ENCODE results near the gene GALNT18.

Gene GALNT18

GRCh38 chr11:11428714-11429113 is 193.1 kb downstream of the GALNT18 start:
- Histone ChIP-seq H3K9me3 (ENCODE audit: low read length) (no peaks in the 10 kb centered on the region), H3K4me1 (ENCODE audit: insufficient read depth, low read length) (no peaks in the 10 kb centered on the region), H3K36me3 (ENCODE audit: insufficient read depth, low read length) (no peaks in the 10 kb centered on the region), H3K27me3 (ENCODE audit: insufficient read depth, low read length) (no peaks in the 10 kb centered on the region), H2AFZ (ENCODE audit: low read depth, low read length) (no peak overlapping the region), H3K4me3 (ENCODE audit: low read length) (no peak overlapping the region)

DNA sequence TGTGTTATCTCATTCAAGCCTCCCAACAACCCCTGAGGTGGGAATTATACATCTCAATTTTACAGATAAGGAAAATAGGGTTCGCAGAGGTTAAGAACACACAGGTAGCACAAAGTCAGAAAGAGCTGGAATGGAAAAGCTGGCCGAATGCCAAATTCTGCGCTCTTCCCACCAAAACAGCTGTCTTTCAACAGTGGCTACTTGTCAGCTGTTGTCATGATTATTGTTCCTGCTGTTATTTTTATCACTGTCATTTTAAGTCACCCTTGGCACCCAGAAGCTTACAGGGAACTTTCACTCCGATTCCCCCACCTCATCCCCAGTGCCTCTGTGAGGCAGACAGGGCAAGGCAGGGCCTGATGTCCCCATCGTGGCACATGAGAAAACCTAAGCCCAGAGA is 194.3 kb downstream of the GALNT18 start:
- Histone ChIP-seq H3K36me3 (ENCODE audit: insufficient read depth, low read length) (no peaks in the 10 kb centered on the region), H3K27me3 (ENCODE audit: insufficient read depth, low read length) (no peaks in the 10 kb centered on the region), H2AFZ (ENCODE audit: low read depth, low read length) (no peak overlapping the region), H3K4me1 (ENCODE audit: insufficient read depth, low read length) (no peaks in the 10 kb centered on the region), H3K4me3 (ENCODE audit: low read length) (no peak overlapping the region), H3K9me3 (ENCODE audit: low read length) (no peaks in the 10 kb centered on the region)

DNA sequence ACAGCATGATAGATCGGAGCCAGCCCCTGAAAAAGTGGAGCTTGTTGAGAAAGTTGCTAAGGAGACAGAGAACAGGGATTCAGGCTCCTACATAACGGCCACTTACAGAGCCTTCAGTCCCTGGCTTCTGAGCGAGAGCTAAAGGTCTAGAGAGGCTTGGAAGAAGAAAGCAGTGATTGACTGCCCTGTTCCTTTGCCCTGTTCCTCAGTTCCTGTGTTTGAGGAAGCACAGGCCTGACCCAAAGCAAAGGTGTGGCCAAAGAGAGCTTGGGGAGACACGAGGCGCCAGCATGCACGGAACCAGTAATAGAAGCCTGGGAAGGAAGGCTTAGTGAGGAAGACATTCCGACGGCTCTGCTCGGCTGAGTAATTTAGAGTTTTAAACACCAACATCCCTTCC is 194.7 kb downstream of the GALNT18 start:
- Histone ChIP-seq H3K4me1 (ENCODE audit: insufficient read depth, low read length) (no peaks in the 10 kb centered on the region), H3K9me3 (ENCODE audit: low read length) (no peaks in the 10 kb centered on the region), H2AFZ (ENCODE audit: low read depth, low read length) (no peak overlapping the region), H3K36me3 (ENCODE audit: insufficient read depth, low read length) (no peaks in the 10 kb centered on the region), H3K4me3 (ENCODE audit: low read length) (no peak overlapping the region), H3K27me3 (ENCODE audit: insufficient read depth, low read length) (no peaks in the 10 kb centered on the region)

DNA sequence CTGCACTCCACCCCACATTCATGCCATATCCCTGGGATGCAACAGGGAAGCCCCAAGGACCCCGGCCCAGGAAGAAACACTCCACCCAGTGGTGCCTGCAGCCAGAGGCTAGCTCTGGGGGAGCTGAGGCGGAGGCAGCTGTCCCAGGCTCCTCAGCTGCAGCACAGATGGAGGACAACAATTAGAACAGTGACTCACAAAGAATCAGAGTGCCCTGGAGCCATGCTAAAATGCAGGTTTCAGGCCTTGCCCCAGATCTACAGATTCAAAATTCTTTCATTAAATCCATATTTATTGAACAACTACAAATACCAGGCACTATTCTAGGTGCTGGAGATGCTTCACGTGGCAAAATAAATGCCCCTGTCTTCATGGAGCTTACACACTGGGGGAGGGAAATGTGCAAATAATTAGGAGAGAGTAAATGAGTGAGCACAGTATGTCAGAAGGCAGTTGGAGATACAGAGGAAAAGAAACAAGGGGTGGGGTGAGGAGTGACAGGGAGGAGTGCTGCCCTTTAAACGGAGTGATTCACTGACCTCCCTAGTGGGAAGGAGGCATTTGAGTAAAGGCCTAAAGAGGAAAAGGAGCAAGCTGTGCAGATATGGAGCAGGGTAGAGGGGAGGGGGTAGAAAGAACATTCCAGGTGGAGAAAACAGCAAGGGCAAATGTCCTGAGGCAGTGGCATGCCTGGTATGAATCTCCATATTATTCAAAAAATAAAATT is 195.4 kb downstream of the GALNT18 start:
- Histone ChIP-seq H2AFZ (ENCODE audit: low read depth, low read length) (no peak overlapping the region), H3K9me3 (ENCODE audit: low read length) (no peaks in the 10 kb centered on the region), H3K4me3 (ENCODE audit: low read length) (no peak overlapping the region), H3K27me3 (ENCODE audit: insufficient read depth, low read length) (no peaks in the 10 kb centered on the region), H3K4me1 (ENCODE audit: insufficient read depth, low read length) (no peaks in the 10 kb centered on the region), H3K36me3 (ENCODE audit: insufficient read depth, low read length) (no peaks in the 10 kb centered on the region)

DNA sequence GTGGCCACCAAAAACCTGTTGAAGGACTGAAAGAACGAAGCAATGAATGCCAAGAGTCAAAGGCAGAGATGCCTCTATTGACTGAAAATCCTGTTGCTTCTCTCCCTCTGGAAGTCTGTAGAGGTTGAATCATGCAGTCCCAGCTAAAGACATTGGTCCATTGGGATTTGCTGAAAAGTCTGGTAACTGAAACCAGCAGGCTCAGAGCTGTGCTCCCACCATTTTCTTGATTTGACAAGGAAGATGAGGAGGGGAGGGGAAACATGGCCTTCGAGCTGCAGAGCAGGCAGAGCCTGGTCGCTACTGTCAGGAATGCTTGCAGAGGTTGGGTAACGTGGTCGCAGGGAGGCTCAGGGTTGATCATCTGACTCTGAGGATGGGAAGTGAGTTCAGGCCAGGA is 196.0 kb downstream of the GALNT18 start:
- no peaks in the 10 kb centered on the region for H3K9me3 ChIP-seq (ENCODE audit: low read length)
- no peak overlapping the region for H2AFZ ChIP-seq (ENCODE audit: low read depth, low read length)
- no peaks in the 10 kb centered on the region for H3K36me3 ChIP-seq (ENCODE audit: insufficient read depth, low read length)
- no peaks in the 10 kb centered on the region for H3K4me1 ChIP-seq (ENCODE audit: insufficient read depth, low read length)
- H3K27me3 ChIP-seq (ENCODE audit: insufficient read depth, low read length), result no peaks in the 10 kb centered on the region
- no peak overlapping the region for H3K4me3 ChIP-seq (ENCODE audit: low read length)

GRCh38 chr11:11424688-11425087 is 197.1 kb downstream of the GALNT18 start:
- Histone ChIP-seq H3K9me3 (ENCODE audit: low read length) (no peaks in the 10 kb centered on the region), H3K4me3 (ENCODE audit: low read length) (no peak overlapping the region), H2AFZ (ENCODE audit: low read depth, low read length) (no peak overlapping the region), H3K4me1 (ENCODE audit: insufficient read depth, low read length) (no peaks in the 10 kb centered on the region), H3K36me3 (ENCODE audit: insufficient read depth, low read length) (no peaks in the 10 kb centered on the region), H3K27me3 (ENCODE audit: insufficient read depth, low read length) (no peaks in the 10 kb centered on the region)

- Histone ChIP-seq H3K27me3 (ENCODE audit: insufficient read depth, low read length) (no peaks in the 10 kb centered on the region), H2AFZ (ENCODE audit: low read depth, low read length) (no peak overlapping the region)
These were observed 199.2 kb downstream of the GALNT18 start for GRCh38 chr11:11422411-11423128.

GRCh38 chr11:11421509-11421908 is 200.3 kb downstream of the GALNT18 start:
- H3K27me3 ChIP-seq (ENCODE audit: insufficient read depth, low read length), result no peaks in the 10 kb centered on the region
- no peaks in the 10 kb centered on the region for H3K36me3 ChIP-seq (ENCODE audit: insufficient read depth, low read length)
- no peak overlapping the region for H2AFZ ChIP-seq (ENCODE audit: low read depth, low read length)
- H3K4me1 ChIP-seq (ENCODE audit: insufficient read depth, low read length), result no peaks in the 10 kb centered on the region
- no peak overlapping the region for H3K4me3 ChIP-seq (ENCODE audit: low read length)
- H3K9me3 ChIP-seq (ENCODE audit: low read length), result no peaks in the 10 kb centered on the region

More at GRCh38 chr11:11422411-11423128, 199.2 kb downstream of the GALNT18 start:
- H3K36me3 ChIP-seq (ENCODE audit: insufficient read depth, low read length), result no peaks in the 10 kb centered on the region
- no peaks in the 10 kb centered on the region for H3K9me3 ChIP-seq (ENCODE audit: low read length)
- H3K4me1 ChIP-seq (ENCODE audit: insufficient read depth, low read length), result no peaks in the 10 kb centered on the region
- H3K4me3 ChIP-seq (ENCODE audit: low read length), result no peak overlapping the region

- H2AFZ ChIP-seq (ENCODE audit: low read depth, low read length), result no peak overlapping the region
These were observed 200.9 kb downstream of the GALNT18 start for GRCh38 chr11:11420899-11421285.

GRCh38 chr11:11420191-11420898 is 201.5 kb downstream of the GALNT18 start:
- Histone ChIP-seq H2AFZ (ENCODE audit: low read depth, low read length) (no peak overlapping the region), H3K36me3 (ENCODE audit: insufficient read depth, low read length) (no peaks in the 10 kb centered on the region), H3K27me3 (ENCODE audit: insufficient read depth, low read length) (no peaks in the 10 kb centered on the region), H3K9me3 (ENCODE audit: low read length) (no peaks in the 10 kb centered on the region), H3K4me1 (ENCODE audit: insufficient read depth, low read length) (no peaks in the 10 kb centered on the region), H3K4me3 (ENCODE audit: low read length) (no peak overlapping the region)

More at GRCh38 chr11:11420899-11421285, 200.9 kb downstream of the GALNT18 start:
- H3K27me3 ChIP-seq (ENCODE audit: insufficient read depth, low read length), result no peaks in the 10 kb centered on the region
- no peaks in the 10 kb centered on the region for H3K9me3 ChIP-seq (ENCODE audit: low read length)
- no peaks in the 10 kb centered on the region for H3K4me1 ChIP-seq (ENCODE audit: insufficient read depth, low read length)
- H3K36me3 ChIP-seq (ENCODE audit: insufficient read depth, low read length), result no peaks in the 10 kb centered on the region
- H3K4me3 ChIP-seq (ENCODE audit: low read length), result no peak overlapping the region

DNA sequence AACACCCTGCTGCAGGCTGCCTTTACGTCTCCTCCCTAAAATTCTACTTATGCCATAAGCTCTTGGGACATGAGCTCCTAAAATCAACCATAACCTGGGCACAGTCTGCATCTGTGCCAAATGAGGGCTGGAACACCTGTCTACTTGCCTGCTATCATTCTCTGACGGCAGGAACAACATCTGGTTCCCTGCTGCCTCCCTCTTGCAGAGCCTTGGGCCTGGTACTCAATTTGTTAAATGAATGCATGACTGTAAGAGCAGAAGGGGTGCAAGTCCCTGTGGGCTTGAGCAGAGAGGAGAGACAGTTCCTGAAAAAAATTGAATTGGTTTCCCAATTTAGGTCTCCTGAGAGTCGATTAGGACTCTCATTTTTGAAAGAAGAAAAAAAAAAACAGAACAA is 202.1 kb downstream of the GALNT18 start:
- no peaks in the 10 kb centered on the region for H3K4me1 ChIP-seq (ENCODE audit: insufficient read depth, low read length)
- H2AFZ ChIP-seq (ENCODE audit: low read depth, low read length), result no peak overlapping the region
- H3K36me3 ChIP-seq (ENCODE audit: insufficient read depth, low read length), result no peaks in the 10 kb centered on the region
- no peak overlapping the region for H3K4me3 ChIP-seq (ENCODE audit: low read length)
- H3K27me3 ChIP-seq (ENCODE audit: insufficient read depth, low read length), result no peaks in the 10 kb centered on the region
- no peaks in the 10 kb centered on the region for H3K9me3 ChIP-seq (ENCODE audit: low read length)

GRCh38 chr11:11416917-11417316 is 204.9 kb downstream of the GALNT18 start:
- Histone ChIP-seq H3K27me3 (ENCODE audit: insufficient read depth, low read length) (no peaks in the 10 kb centered on the region), H2AFZ (ENCODE audit: low read depth, low read length) (no peak overlapping the region), H3K4me3 (ENCODE audit: low read length) (no peak overlapping the region), H3K36me3 (ENCODE audit: insufficient read depth, low read length) (no peaks in the 10 kb centered on the region), H3K4me1 (ENCODE audit: insufficient read depth, low read length) (no peaks in the 10 kb centered on the region), H3K9me3 (ENCODE audit: low read length) (no peaks in the 10 kb centered on the region)

- H2AFZ ChIP-seq (ENCODE audit: low read depth, low read length), result no peak overlapping the region
- no peaks in the 10 kb centered on the region for H3K36me3 ChIP-seq (ENCODE audit: insufficient read depth, low read length)
- no peaks in the 10 kb centered on the region for H3K4me1 ChIP-seq (ENCODE audit: insufficient read depth, low read length)
- no peaks in the 10 kb centered on the region for H3K27me3 ChIP-seq (ENCODE audit: insufficient read depth, low read length)
- H3K9me3 ChIP-seq (ENCODE audit: low read length), result no peaks in the 10 kb centered on the region
- no peak overlapping the region for H3K4me3 ChIP-seq (ENCODE audit: low read length)
These were observed 205.3 kb downstream of the GALNT18 start for GRCh38 chr11:11416502-11416901.

Measured in neuron (in vitro differentiated cells).